Tibial artery (tissue), 4 donors: Measurements from ENCODE around the gene STK17B.

Experiments used
- DNase-seq, 2 donors: peaks; one replicate each; pipeline ENCODE4 v3.0.0-alpha.2; 2019
- H3K27ac ChIP-seq, 2 donors: fragments of 200-600 bp; sonication (generic) in 1 of 2; 1 replicate in 1 of 2; 2 replicates in 1 of 2; pipeline ENCODE4 v1.5.1; 2018 to 2019; ENCODE audit warnings: mild to moderate bottlenecking in 1 of 2
- H3K27me3 ChIP-seq, 2 donors: fragments of 200-600 bp; sonication (generic) in 1 of 2; one replicate each; pipeline versions ENCODE4 v1.5.1 to v1.6.0; 2016 to 2019
- H3K36me3 ChIP-seq, 3 donors: fragments of 200-600 bp; sonication (generic) in 2 of 3; one replicate each; pipeline ENCODE4 v1.5.1; 2016 to 2019; ENCODE audit warnings: mild to moderate bottlenecking in 2 of 3
- H3K4me1 ChIP-seq, 4 donors: fragments of 200-600 bp; sonication (generic) in 2 of 4; 1 replicate in 3 of 4; 2 replicates in 1 of 4; pipeline ENCODE4 v1.5.1; 2016 to 2019
- H3K4me3 ChIP-seq, 2 donors: fragments of 200-600 bp; sonication (generic) in 1 of 2; 1 replicate in 1 of 2; 2 replicates in 1 of 2; pipeline ENCODE4 v1.5.1; 2018 to 2019; ENCODE audit warnings: mild to moderate bottlenecking in 2 of 2
- H3K9me3 ChIP-seq, 3 donors: fragments of 200-600 bp; sonication (generic) in 1 of 3; one replicate each; pipeline ENCODE4 v1.5.1; 2016 to 2019
- intact Hi-C: fragments of 100-400 bp; cut with DNase I; formaldehyde crosslinking; loops from one replicate; pipeline ENCODE4 v1.15.0; 2023; ENCODE audit warnings: low total_unique reads
- TF ChIP-seq, protein P1 (sequence below), 2 experiments: fragments of 200-600 bp in 1 of 2; fragments of 450-650 bp in 1 of 2; IDR thresholded peaks; one replicate each; pipeline ENCODE4 v1.5.1; 2017 to 2019; ENCODE audit warnings: antibody characterized with exemption in 2 of 2, mild to moderate bottlenecking in 1 of 2, moderate library complexity in 1 of 2

STK17B gene

DNA sequence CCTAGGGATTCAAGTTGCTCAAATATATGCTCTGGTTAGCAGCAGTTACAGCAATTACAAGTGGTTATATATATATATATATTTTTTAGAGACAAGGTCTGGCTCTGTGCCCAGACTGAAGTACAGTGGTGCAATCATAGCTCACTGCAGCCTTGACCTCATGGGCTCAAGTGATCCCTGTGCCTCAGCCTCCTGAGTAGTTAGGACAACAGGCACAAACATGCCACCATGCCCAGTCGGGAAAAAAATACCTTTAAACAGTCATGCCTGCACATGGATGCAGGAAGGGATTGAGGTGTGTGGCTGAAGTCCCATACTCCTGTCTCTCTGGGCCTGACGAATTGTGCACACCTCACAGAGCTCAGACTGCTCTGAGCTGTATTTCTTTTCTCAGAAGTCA lies 83.2 kb downstream of the STK17B start:
- TF ChIP-seq, protein P1, sequence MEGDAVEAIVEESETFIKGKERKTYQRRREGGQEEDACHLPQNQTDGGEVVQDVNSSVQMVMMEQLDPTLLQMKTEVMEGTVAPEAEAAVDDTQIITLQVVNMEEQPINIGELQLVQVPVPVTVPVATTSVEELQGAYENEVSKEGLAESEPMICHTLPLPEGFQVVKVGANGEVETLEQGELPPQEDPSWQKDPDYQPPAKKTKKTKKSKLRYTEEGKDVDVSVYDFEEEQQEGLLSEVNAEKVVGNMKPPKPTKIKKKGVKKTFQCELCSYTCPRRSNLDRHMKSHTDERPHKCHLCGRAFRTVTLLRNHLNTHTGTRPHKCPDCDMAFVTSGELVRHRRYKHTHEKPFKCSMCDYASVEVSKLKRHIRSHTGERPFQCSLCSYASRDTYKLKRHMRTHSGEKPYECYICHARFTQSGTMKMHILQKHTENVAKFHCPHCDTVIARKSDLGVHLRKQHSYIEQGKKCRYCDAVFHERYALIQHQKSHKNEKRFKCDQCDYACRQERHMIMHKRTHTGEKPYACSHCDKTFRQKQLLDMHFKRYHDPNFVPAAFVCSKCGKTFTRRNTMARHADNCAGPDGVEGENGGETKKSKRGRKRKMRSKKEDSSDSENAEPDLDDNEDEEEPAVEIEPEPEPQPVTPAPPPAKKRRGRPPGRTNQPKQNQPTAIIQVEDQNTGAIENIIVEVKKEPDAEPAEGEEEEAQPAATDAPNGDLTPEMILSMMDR (IDR thresholded peaks at IDR 0.05), result no peak
- no peak overlapping the region for H3K27ac ChIP-seq
- no peaks in the 10 kb centered on the region for H3K9me3 ChIP-seq
- no peaks in the 10 kb centered on the region for H3K4me1 ChIP-seq
- no peak for DNase-seq
- no peak overlapping the region for H3K4me3 ChIP-seq
- no peaks in the 10 kb centered on the region for H3K27me3 ChIP-seq
- no peaks in the 10 kb centered on the region for H3K36me3 ChIP-seq
- intact Hi-C loops, result loop anchor here (10.0 kb wide), 2 partner anchors 197 to 247 kb away; no protein-coding TSS in a partner anchor

DNA sequence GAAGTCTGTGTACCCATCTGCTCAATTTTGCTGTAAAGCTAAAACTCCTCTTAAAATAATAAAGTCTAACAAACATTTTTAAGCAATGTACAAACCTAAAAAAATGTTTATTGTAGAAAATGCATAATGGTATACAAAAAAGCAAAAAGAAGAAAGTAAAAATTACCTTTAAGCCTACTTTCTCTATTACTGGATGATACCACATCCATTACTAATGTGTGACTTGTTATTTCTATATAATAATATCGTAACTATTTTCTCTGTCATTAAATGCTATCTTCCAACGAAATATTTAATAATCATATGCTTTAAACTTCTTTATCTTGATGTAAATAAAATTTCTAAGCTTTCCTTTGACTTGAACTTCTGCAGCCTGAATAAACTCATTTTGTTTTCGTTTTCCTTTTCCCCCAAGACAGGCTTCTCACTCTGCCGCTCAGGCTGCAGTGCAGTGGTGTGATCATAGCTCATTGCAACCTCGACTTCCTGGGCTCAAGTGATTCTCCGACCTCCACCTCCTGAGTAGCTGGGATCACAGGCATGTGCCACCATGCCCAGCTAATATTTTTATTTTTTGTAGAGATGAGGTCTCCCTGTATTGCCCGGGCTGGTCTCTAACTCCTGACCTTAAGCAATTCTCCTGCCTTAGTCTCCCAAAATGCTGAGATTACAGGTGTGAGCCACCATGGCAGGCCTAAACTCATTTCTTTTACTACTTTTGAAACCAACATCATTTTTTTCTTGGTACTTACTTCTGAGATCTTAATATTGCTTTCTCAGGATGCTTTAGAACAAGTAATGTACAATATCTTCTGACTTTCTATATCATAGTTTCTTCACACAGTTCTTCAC lies 84.6 kb downstream of the STK17B start:
- H3K27ac ChIP-seq, result no peak overlapping the region
- H3K4me1 ChIP-seq, result no peaks in the 10 kb centered on the region
- no peak for DNase-seq
- H3K27me3 ChIP-seq, result no peaks in the 10 kb centered on the region
- H3K36me3 ChIP-seq, result no peaks in the 10 kb centered on the region
- H3K4me3 ChIP-seq, result no peak overlapping the region
- no peaks in the 10 kb centered on the region for H3K9me3 ChIP-seq
- TF ChIP-seq, protein P1 (IDR thresholded peaks at IDR 0.05), result no peak
- intact Hi-C loops, result loop anchor here (10.0 kb wide), 2 partner anchors 198 to 248 kb away; no protein-coding TSS in a partner anchor

DNA sequence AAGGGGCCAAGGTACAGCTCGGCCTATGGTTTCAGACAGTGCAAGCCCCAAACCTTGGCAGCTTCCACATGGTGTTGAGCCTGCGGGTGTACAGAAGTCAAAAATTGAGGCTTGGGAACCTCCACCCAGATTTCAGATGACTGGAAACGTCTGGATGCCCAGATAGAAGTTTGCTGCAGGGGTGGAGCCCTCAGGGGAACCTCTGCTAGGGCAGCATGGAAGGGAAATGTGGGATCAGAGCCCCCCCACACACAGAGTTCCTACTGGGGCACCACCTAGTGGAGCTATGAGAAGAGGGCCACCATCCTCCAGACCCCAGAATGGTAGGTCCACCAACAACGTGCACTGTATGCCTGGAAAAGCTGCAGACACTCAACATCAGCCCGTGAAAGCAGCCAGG lies 87.8 kb downstream of the STK17B start:
- no peak for DNase-seq

More for the DNA sequence above, 87.8 kb downstream of the STK17B start:
- Histone ChIP-seq H3K4me3 (no peak overlapping the region), H3K27ac (no peak overlapping the region), H3K27me3 (no peaks in the 10 kb centered on the region), H3K36me3 (no peaks in the 10 kb centered on the region), H3K9me3 (no peaks in the 10 kb centered on the region), H3K4me1 (peaks cover 0 to 15% (median 2%) of the 10 kb centered on the region in 4 donors)
- intact Hi-C loops, result loop anchor here (10.0 kb wide), 2 partner anchors 201 to 251 kb away; no protein-coding TSS in a partner anchor
- TF ChIP-seq, protein P1 (IDR thresholded peaks at IDR 0.05), result no peak
